Measurements from ENCODE around the gene RAB22A. TPM values are rescaled to one million over a fixed set of nuclear protein-coding genes. Genes with fewer than 3 reads are reported as not detected.
"Not testable (repeated sequence)": the region's sequence is repeated elsewhere in the genome, so short reads cannot be mapped to it uniquely, and the experiment has no call there.

Gene RAB22A
- polyA plus RNA-seq, 1 donor from 2014 or later, result 11.2 TPM

- no peak overlapping the region for H3K4me3 Mint-ChIP-seq
Observed at GRCh38 chr20:58344741-58345140, 35.2 kb downstream of the RAB22A start.

GRCh38 chr20:58349570-58349969 lies 40.1 kb downstream of the RAB22A start:
- H3K4me3 Mint-ChIP-seq, result no peak overlapping the region
- peaks cover 0 to 2% (median 0%) of the 10 kb centered on the region in 3 donors for H3K4me1 Mint-ChIP-seq
- no peaks in the 10 kb centered on the region for H3K27me3 Mint-ChIP-seq
- peaks cover 0 to 1% (median 0%) of the 10 kb centered on the region in 3 donors for H3K9me3 Mint-ChIP-seq
- no peak overlapping the region for H3K27ac Mint-ChIP-seq
- peaks cover 17% of the 10 kb centered on the region for H3K36me3 Mint-ChIP-seq

More at GRCh38 chr20:58344741-58345140, 35.2 kb downstream of the RAB22A start:
- H3K4me1 Mint-ChIP-seq, result peaks cover 3 to 6% (median 4%) of the 10 kb centered on the region in 3 donors
- no peak overlapping the region for H3K27ac Mint-ChIP-seq
- no peaks in the 10 kb centered on the region for H3K27me3 Mint-ChIP-seq
- H3K36me3 Mint-ChIP-seq, result peaks cover 10% of the 10 kb centered on the region
- H3K9me3 Mint-ChIP-seq, result peaks cover 0 to 1% (median 0%) of the 10 kb centered on the region in 3 donors

GRCh38 chr20:58352468-58352867 lies 43.0 kb downstream of the RAB22A start:
- Mint-ChIP-seq H3K36me3 (peaks cover 9% of the 10 kb centered on the region), H3K27ac (no peak overlapping the region), H3K9me3 (peaks cover 0 to 1% (median 0%) of the 10 kb centered on the region in 3 donors), H3K4me3 (no peak overlapping the region), H3K4me1 (peaks cover 0 to 2% (median 0%) of the 10 kb centered on the region in 3 donors), H3K27me3 (no peaks in the 10 kb centered on the region)

GRCh38 chr20:58359441-58359840 lies 49.9 kb downstream of the RAB22A start:
- Mint-ChIP-seq H3K9me3 (no peaks in the 10 kb centered on the region), H3K4me3 (no peak overlapping the region), H3K27ac (no peak overlapping the region), H3K4me1 (peaks cover 0 to 1% (median 0%) of the 10 kb centered on the region in 3 donors), H3K36me3 (peaks cover 10% of the 10 kb centered on the region), H3K27me3 (no peaks in the 10 kb centered on the region)

- Mint-ChIP-seq H3K9me3 (no peaks in the 10 kb centered on the region), H3K4me3 (no peak overlapping the region), H3K4me1 (peaks cover 0 to 1% (median 0%) of the 10 kb centered on the region in 3 donors), H3K27me3 (no peaks in the 10 kb centered on the region), H3K27ac (no peak overlapping the region), H3K36me3 (peaks cover 10% of the 10 kb centered on the region)
Observed at GRCh38 chr20:58360936-58361335, 51.4 kb downstream of the RAB22A start.

- no peaks in the 10 kb centered on the region for H3K27me3 Mint-ChIP-seq
- no peak overlapping the region for H3K4me3 Mint-ChIP-seq
- H3K27ac Mint-ChIP-seq, result no peak overlapping the region
- H3K9me3 Mint-ChIP-seq, result no peaks in the 10 kb centered on the region
- peaks cover 10% of the 10 kb centered on the region for H3K36me3 Mint-ChIP-seq
- H3K4me1 Mint-ChIP-seq, result peaks cover 0 to 1% (median 0%) of the 10 kb centered on the region in 3 donors
Observed at GRCh38 chr20:58361481-58362205, 52.1 kb downstream of the RAB22A start.

GRCh38 chr20:58362206-58362516 lies 52.6 kb downstream of the RAB22A start:
- Mint-ChIP-seq H3K4me1 (peaks cover 0 to 1% (median 0%) of the 10 kb centered on the region in 3 donors), H3K9me3 (no peaks in the 10 kb centered on the region), H3K27ac (no peak overlapping the region), H3K27me3 (no peaks in the 10 kb centered on the region), H3K4me3 (no peak overlapping the region), H3K36me3 (peaks cover 10% of the 10 kb centered on the region)

GRCh38 chr20:58362970-58363369 lies 53.5 kb downstream of the RAB22A start:
- Mint-ChIP-seq H3K27ac (no peak overlapping the region), H3K9me3 (no peaks in the 10 kb centered on the region), H3K4me1 (peaks cover 0 to 1% (median 0%) of the 10 kb centered on the region in 3 donors), H3K27me3 (no peaks in the 10 kb centered on the region), H3K4me3 (no peak overlapping the region), H3K36me3 (peaks cover 9% of the 10 kb centered on the region)

GRCh38 chr20:58366866-58367265 lies 57.4 kb downstream of the RAB22A start:
- no peak overlapping the region for H3K4me3 Mint-ChIP-seq
- no peaks in the 10 kb centered on the region for H3K9me3 Mint-ChIP-seq
- no peak overlapping the region for H3K27ac Mint-ChIP-seq
- H3K36me3 Mint-ChIP-seq, result peaks cover 5% of the 10 kb centered on the region
- no peaks in the 10 kb centered on the region for H3K4me1 Mint-ChIP-seq
- H3K27me3 Mint-ChIP-seq, result no peaks in the 10 kb centered on the region

- Mint-ChIP-seq H3K27ac (no peak overlapping the region), H3K4me3 (no peak overlapping the region), H3K36me3 (peaks cover 4% of the 10 kb centered on the region), H3K9me3 (no peaks in the 10 kb centered on the region), H3K4me1 (no peaks in the 10 kb centered on the region), H3K27me3 (no peaks in the 10 kb centered on the region)
Observed at GRCh38 chr20:58372806-58373205, 63.3 kb downstream of the RAB22A start.

- not testable (repeated sequence) for H3K4me1 Mint-ChIP-seq, H3K9me3 Mint-ChIP-seq, H3K27me3 Mint-ChIP-seq, H3K27ac Mint-ChIP-seq, H3K36me3 Mint-ChIP-seq, H3K4me3 Mint-ChIP-seq
Observed at GRCh38 chr20:58373296-58373695, 63.8 kb downstream of the RAB22A start.

GRCh38 chr20:58374027-58374850 lies 64.7 kb downstream of the RAB22A start:
- Mint-ChIP-seq H3K36me3 (peaks cover 4% of the 10 kb centered on the region), H3K4me3 (no peak overlapping the region), H3K27me3 (peaks cover 4% of the 10 kb centered on the region), H3K9me3 (no peaks in the 10 kb centered on the region), H3K4me1 (no peaks in the 10 kb centered on the region), H3K27ac (no peak overlapping the region)

- Mint-ChIP-seq H3K36me3 (peaks cover 4% of the 10 kb centered on the region), H3K4me1 (no peaks in the 10 kb centered on the region), H3K27ac (peak overlapping the region in 1 of 3 donors; percentile 53), H3K27me3 (peaks cover 4% of the 10 kb centered on the region), H3K4me3 (no peak overlapping the region), H3K9me3 (no peaks in the 10 kb centered on the region)
Observed at GRCh38 chr20:58374906-58375758, 65.6 kb downstream of the RAB22A start.

GRCh38 chr20:58375759-58376352 lies 66.3 kb downstream of the RAB22A start:
- H3K27ac Mint-ChIP-seq, result peak overlapping the region in 1 of 3 donors; percentile 53

More at GRCh38 chr20:58375759-58376352, 66.3 kb downstream of the RAB22A start:
- H3K4me3 Mint-ChIP-seq, result no peak overlapping the region
- H3K36me3 Mint-ChIP-seq, result peaks cover 4% of the 10 kb centered on the region
- peaks cover 9% of the 10 kb centered on the region for H3K27me3 Mint-ChIP-seq
- peaks cover 0 to 1% (median 0%) of the 10 kb centered on the region in 3 donors for H3K9me3 Mint-ChIP-seq
- H3K4me1 Mint-ChIP-seq, result no peaks in the 10 kb centered on the region

All from IgD-negative memory B cell (primary cell).